Activated T-helper 2 cell treated with anti-CD3 and anti-CD28 coated beads, Interferon-gamma antibody, Interleukin-2, Interleukin-4, amounts not matched to agents 10 μg/mL and 5 μg/mL and 100 μg/mL, durations not matched to agents 14 hours and 24 hours and 36 hours (primary cell): ENCODE measurements around the gene ERICH6B. TPM values are rescaled to one million over a fixed set of nuclear protein-coding genes. Genes with fewer than 3 reads are reported as not detected.
"Not testable (repeated sequence)": the region's sequence is repeated elsewhere in the genome, so short reads cannot be mapped to it uniquely, and the experiment has no call there.

Experiments used
- DNase-seq: peaks from one replicate; pipeline ENCODE4 v3.0.0; 2021; ENCODE audit warnings: low spot score
- H3K27ac Mint-ChIP-seq: one replicate; pipeline ENCODE4 v1.8.0; 2021; ENCODE audit warnings: mixed read lengths
- H3K27me3 Mint-ChIP-seq: one replicate; pipeline ENCODE4 v1.8.0; 2021; ENCODE audit warnings: low read depth, mixed read lengths
- H3K36me3 Mint-ChIP-seq: one replicate; pipeline ENCODE4 v1.8.0; 2021; ENCODE audit warnings: low read depth, mixed read lengths
- H3K4me1 Mint-ChIP-seq: one replicate; pipeline ENCODE4 v1.8.0; 2021; ENCODE audit warnings: low read depth, mixed read lengths
- H3K4me3 Mint-ChIP-seq: one replicate; pipeline ENCODE4 v1.8.0; 2021; ENCODE audit warnings: low read depth, mild to moderate bottlenecking, moderate library complexity, mixed read lengths
- H3K9me3 Mint-ChIP-seq: one replicate; pipeline ENCODE4 v1.8.0; 2021; ENCODE audit warnings: mixed read lengths
- intact Hi-C: fragments of 100-400 bp; cut with micrococcal nuclease; formaldehyde crosslinking; loops from one replicate; pipeline ENCODE4 v1.15.1; 2023
- total RNA-seq: library from RNA; stranded (reverse); gene quantifications from 2 replicates; pipeline ENCODE4 v1.2.3, GENCODE V29; 2022

ERICH6B gene
- not detected in 2 replicates for total RNA-seq

DNA sequence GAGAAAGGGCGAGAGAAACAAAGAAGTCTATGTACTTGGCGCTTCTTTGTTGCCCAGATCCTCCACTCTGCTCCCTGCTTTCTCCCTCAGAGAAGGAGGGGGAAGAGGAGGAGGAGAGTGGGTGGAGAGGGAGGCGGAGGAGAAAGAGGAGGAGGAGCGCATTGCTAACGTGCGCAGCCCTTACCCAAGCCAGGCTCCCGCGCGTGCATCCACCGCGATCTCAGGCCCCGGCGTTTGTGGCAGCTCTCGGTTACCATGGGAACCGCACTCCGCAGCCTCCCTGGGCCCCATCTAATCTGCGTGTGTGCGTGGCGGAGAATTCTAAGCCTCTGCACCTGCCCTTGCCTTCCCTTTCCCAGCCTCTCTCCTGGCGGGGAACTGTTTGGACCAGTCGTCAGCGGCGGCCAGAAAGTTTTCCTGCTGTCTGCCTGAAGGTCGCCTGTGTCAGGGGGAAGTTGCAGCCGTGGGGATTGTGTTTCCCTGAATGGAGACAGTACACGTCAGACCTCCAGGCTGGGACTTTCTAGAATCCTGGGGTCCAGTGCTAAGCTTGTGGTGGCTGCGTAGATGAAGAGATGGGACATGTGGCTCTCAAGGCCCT is at the start of gene ERICH6B:
Gene ERICH6B (minus strand): TSS at position 239 of the 601 bp plus-strand sequence. CDS start 18,734 bp downstream, outside the sequence.
- intact Hi-C loops: no loop called here
- Mint-ChIP-seq H3K27me3 (peaks cover 75% of the 10 kb centered on the region), H3K27ac (no peak within 1 kb of the TSS), H3K4me3 (no peak within 1 kb of the TSS), H3K36me3 (no peaks in the 10 kb centered on the region), H3K4me1 (peaks cover 2% of the 10 kb centered on the region), H3K9me3 (no peaks in the 10 kb centered on the region)
- no peak for DNase-seq

DNA sequence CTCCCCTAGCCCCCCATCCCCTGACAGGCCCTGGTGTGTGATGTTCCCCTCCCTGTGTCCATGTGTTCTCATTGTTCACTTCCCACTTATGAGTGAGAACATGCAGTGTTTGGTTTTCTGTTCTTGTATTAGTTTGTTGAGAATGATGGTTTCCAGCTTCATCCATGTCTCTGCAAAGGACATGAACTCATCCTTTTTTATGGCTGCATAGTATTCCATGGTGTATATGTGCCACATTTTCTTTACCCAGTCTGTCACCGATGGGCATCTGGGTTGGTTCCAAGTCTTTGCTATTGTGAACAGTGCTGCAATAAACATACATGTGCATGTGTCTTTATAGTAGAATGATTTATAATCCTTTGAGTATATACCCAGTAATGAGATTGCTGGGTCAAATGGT is 47.4 kb upstream of the ERICH6B start:
- H3K36me3 Mint-ChIP-seq, H3K9me3 Mint-ChIP-seq, DNase-seq, intact Hi-C loops, H3K27ac Mint-ChIP-seq, H3K4me1 Mint-ChIP-seq, H3K4me3 Mint-ChIP-seq, H3K27me3 Mint-ChIP-seq: not testable (repeated sequence)

DNA sequence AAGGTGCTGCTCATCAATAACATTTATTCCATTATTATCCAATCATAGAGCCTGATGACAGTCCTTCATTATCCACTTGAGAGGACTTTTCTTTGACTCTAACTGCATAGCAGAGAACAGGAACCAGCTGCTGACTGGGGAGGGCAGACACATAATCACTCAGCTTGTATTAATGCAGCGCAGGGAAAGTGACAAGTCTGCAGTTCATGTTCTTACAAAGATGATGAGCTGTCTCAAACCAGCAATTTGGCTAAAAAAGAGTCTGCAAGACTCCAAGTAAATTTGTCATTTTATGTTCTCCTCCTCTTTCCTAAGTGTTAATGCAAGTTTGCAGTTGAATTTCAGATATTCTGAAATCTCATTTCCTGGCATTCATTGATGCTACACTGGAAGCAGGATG is 46.6 kb upstream of the ERICH6B start:
- no peak for DNase-seq
- intact Hi-C loops: no loop called here
- Mint-ChIP-seq H3K4me3 (no peak overlapping the region), H3K4me1 (peaks cover 5% of the 10 kb centered on the region), H3K36me3 (no peaks in the 10 kb centered on the region), H3K27ac (no peak overlapping the region), H3K27me3 (no peaks in the 10 kb centered on the region), H3K9me3 (peaks cover 6% of the 10 kb centered on the region)

DNA sequence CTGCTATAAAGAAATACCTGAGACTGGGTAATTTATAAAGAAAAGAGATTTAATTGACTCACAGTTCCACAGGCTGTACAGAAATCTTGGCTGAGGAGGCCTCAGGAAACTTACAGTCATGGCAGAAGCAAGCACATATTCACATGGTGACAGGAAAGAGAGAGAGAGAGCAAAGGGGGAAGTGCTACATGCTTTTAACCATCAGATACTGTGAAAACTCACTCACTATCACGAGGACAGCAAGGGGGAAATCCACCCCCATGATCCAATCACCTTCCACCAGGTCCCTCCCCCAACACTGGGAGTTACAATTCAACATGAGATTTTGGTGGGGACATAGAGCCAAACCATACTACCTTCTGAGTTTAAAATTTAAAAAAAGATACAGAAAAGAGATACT is 44.9 kb upstream of the ERICH6B start:
- intact Hi-C loops: not testable (repeated sequence)

DNA sequence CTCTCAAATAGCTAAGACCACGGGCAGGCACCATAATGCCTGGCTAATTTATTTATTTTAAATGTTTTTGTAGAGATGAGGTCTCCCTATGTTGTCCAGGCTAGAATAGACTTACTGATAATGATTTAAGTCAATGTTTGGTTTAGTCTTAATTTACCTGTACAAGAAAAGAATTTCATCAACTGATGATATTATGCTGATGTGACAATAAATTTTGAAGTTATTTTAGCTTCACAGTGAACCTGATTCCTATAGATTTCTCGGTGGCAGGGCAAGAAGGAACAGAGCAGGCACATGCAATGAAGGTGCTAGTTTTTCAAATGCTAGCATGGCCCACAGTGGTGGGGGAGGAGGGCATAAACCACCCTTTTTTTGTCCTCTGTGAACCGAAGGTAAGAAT is 44.0 kb upstream of the ERICH6B start:
- H3K27me3 Mint-ChIP-seq: no peaks in the 10 kb centered on the region
- peaks cover 6% of the 10 kb centered on the region for H3K9me3 Mint-ChIP-seq
- intact Hi-C loops: no loop called here
- no peak overlapping the region for H3K4me3 Mint-ChIP-seq
- no peak for DNase-seq
- no peaks in the 10 kb centered on the region for H3K36me3 Mint-ChIP-seq
- H3K27ac Mint-ChIP-seq: no peak overlapping the region
- H3K4me1 Mint-ChIP-seq: peaks cover 5% of the 10 kb centered on the region

More for the DNA sequence above, 44.9 kb upstream of the ERICH6B start:
- H3K27me3 Mint-ChIP-seq, H3K4me1 Mint-ChIP-seq, H3K9me3 Mint-ChIP-seq, H3K27ac Mint-ChIP-seq, DNase-seq, H3K36me3 Mint-ChIP-seq, H3K4me3 Mint-ChIP-seq: not testable (repeated sequence)

DNA sequence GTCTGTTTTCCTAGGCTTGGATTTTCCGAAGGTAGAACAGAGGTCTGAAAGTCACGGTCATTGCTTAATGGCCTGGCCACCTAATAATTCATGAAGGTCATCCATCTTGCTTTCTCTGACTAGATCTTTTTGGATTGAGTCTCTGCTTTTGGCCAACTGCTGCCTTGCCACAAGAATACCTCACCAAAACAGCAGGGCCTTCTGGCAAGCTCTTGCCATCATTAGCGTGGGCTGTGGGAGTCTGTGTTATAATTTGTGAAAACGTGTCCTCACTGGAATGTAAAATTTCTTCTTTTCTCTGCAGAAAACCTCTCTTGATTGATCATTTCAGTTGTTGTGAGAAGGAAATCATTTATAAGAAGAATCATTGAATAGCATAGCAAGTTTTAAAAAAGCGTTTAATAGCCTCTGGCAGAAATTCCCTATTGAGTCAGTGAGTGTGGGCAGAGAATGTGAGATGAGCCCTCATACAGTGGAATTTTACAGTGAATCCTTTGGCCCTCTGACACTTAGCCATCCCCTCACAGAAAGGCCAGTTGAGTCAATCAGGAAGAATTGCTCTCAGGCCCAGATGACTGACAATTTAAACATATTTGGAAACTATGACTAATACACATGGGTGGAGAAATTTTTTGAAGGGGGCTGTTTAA is 43.2 kb upstream of the ERICH6B start:
- no peak for DNase-seq
- Mint-ChIP-seq H3K9me3 (peaks cover 6% of the 10 kb centered on the region), H3K4me3 (no peak overlapping the region), H3K27ac (no peak overlapping the region), H3K4me1 (peaks cover 5% of the 10 kb centered on the region), H3K36me3 (no peaks in the 10 kb centered on the region), H3K27me3 (peaks cover 1% of the 10 kb centered on the region)
- intact Hi-C loops: no loop called here

DNA sequence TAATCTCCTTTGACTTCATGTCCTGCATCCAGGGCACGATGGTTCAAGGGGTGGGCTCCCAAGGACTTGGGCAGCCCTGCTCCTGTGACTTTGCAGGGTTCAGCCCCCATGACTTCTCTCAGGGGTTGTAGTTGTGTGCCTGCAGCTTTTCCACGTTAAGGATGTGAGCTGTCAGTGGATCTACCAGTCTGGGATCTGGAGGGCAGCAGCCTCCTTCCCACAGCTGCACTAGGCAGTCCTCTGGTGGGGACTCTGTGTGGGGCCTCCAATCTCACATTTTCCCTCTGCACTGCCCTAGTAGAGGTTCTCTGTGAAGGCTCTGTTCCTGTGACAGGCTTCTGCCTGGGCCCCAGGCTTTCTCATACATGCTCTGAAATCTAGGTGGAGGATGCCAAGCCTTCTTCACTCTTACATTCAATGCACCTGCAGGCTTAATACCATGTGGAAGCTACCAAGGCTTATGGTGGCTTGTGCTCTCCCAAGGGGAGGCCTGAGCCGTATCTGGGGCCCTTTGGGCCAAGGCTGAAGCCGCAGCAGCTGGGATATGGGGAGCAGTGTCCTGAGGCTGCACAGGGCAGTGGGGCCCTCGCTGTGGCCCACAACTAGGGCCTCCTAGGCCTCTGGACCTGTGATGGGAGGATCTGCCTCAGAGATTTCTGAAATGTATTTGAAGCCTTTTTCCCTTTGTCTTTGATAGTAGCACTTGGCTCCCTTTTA is 39.3 kb upstream of the ERICH6B start:
- intact Hi-C loops: no loop called here
- H3K36me3 Mint-ChIP-seq: no peaks in the 10 kb centered on the region

DNA sequence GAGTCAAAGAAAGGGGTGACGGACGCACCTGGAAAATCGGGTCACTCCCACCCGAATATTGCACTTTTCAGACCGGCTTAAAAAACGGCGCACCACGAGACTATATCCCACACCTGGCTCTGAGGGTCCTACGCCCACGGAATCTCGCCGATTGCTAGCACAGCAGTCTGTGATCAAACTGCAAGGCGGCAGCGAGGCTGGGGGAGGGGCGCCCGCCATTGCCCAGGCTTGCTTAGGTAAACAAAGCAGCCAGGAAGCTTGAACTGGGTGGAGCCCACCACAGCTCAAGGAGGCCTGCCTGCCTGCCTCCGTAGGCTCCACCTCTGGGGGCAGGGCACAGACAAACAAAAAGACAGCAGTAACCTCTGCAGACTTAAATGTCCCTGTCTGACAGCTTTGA is 29.7 kb upstream of the ERICH6B start:
- peaks cover 26% of the 10 kb centered on the region for H3K9me3 Mint-ChIP-seq
- intact Hi-C loops, H3K4me1 Mint-ChIP-seq, H3K27me3 Mint-ChIP-seq, H3K27ac Mint-ChIP-seq, H3K4me3 Mint-ChIP-seq, H3K36me3 Mint-ChIP-seq, DNase-seq: not testable (repeated sequence)

More for the DNA sequence above, 39.3 kb upstream of the ERICH6B start:
- peaks cover 4% of the 10 kb centered on the region for H3K4me1 Mint-ChIP-seq
- no peaks in the 10 kb centered on the region for H3K9me3 Mint-ChIP-seq
- peaks cover 1% of the 10 kb centered on the region for H3K27me3 Mint-ChIP-seq
- H3K4me3 Mint-ChIP-seq: no peak overlapping the region
- H3K27ac Mint-ChIP-seq: no peak overlapping the region
- DNase-seq: no peak

DNA sequence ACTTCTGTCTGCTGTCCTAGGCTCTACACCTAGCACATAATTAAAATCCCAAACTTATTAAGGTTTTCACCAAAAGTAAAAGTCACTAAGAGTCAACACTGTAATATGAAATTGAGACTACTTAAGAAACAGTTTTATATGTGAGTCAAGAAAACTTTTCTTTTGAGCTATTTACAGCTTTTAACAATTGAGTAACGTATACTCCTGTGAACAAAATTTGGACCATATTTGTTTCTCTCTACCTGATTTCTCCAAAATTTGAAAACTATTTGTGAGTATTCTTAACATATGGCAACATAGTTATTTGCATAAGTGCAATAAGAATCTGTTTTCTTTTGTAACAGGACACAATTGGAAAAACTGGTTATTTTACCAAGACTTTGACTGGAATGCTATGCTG is 26.6 kb upstream of the ERICH6B start:
- intact Hi-C loops, H3K27ac Mint-ChIP-seq, H3K27me3 Mint-ChIP-seq, H3K4me3 Mint-ChIP-seq, H3K4me1 Mint-ChIP-seq, DNase-seq, H3K36me3 Mint-ChIP-seq: not testable (repeated sequence)
- H3K9me3 Mint-ChIP-seq: peaks cover 29% of the 10 kb centered on the region

DNA sequence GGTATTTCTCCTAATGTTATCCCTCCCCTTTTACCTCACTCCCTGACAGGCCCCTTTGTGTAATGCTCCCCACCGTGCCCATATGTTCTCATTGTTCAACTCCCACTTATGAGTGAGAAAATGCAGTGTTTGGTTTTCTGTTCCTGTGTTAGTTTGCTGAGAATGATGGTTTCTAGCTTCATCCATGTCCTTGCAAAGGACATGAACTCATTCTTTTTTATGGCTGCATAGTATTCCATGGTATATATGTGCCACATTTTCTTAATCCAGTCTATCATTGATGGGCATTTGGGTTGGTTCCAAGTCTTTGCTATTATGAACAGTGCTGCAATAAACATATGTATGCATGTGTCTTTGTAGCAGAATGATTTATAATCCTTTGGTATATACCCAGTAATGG is 19.8 kb upstream of the ERICH6B start:
- H3K4me1 Mint-ChIP-seq, H3K4me3 Mint-ChIP-seq, DNase-seq, intact Hi-C loops, H3K27ac Mint-ChIP-seq, H3K27me3 Mint-ChIP-seq, H3K9me3 Mint-ChIP-seq, H3K36me3 Mint-ChIP-seq: not testable (repeated sequence)

DNA sequence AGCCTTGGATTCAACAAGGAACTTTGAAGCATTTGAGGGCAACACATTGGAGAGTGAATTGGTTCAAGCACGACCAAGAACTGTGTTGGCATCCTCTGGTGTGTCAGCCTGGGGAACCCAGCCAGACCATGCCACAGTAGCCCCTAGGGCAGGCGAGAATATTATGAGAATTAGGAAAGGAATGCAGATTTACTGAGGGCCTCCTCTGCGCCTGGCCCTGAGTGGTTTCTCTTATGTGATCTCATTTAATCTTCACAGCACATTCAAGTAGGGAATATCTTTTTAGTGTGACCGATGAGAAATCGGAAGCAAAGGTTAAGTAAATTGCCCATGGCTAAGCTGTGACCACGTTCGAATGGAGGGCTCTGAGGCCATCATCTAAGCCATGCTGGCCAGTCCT is 15.3 kb upstream of the ERICH6B start:
- intact Hi-C loops: no loop called here
- H3K27me3 Mint-ChIP-seq: peaks cover 4% of the 10 kb centered on the region

DNA sequence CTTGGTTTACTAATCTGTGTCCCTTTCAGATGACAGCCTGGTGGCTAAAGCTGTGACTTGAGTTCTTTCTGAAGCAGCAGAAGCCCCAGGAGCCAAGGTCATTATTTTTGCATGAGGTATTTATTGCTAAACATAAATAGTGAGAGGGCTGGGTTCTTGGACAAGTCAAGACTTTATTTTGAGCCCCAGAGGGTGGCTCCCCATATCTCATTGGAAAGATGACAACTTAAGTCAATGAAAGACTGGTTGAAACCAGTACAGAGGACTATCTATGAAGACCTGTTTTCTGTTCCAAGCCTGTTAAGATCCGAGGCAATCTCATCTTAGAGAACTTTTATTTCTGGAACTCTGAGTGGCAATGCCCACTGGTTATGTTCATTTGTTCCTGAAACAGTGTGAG is 14.4 kb upstream of the ERICH6B start:
- Mint-ChIP-seq H3K36me3 (no peaks in the 10 kb centered on the region), H3K4me3 (no peak overlapping the region), H3K27me3 (peaks cover 7% of the 10 kb centered on the region), H3K27ac (no peak overlapping the region), H3K4me1 (peaks cover 7% of the 10 kb centered on the region), H3K9me3 (no peaks in the 10 kb centered on the region)
- intact Hi-C loops: no loop called here
- no peak for DNase-seq

More for the DNA sequence above, 15.3 kb upstream of the ERICH6B start:
- H3K36me3 Mint-ChIP-seq: no peaks in the 10 kb centered on the region
- H3K27ac Mint-ChIP-seq: no peak overlapping the region
- no peak for DNase-seq
- H3K4me3 Mint-ChIP-seq: no peak overlapping the region
- no peaks in the 10 kb centered on the region for H3K9me3 Mint-ChIP-seq
- H3K4me1 Mint-ChIP-seq: peaks cover 7% of the 10 kb centered on the region

DNA sequence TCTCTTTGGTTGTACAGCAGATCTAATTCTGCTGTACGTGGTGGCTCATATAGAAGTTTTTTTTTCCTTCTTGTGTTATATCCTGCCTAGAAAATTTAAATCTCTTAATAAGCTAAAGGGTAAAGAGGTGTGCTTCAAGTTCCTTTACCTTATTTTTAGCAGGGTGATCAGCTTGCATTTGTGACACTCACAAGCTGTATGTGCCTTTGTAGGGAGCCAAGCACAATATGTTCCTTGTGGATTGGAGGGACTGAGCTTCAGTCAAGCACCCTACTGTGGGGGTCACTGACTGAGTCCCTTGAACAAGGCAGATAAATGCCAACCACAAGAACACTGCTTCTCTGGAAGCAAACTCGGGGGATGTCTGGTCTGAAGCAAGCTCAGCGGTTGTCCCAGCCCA is 12.6 kb upstream of the ERICH6B start:
- Mint-ChIP-seq H3K4me1 (peaks cover 7% of the 10 kb centered on the region), H3K9me3 (no peaks in the 10 kb centered on the region), H3K36me3 (no peaks in the 10 kb centered on the region), H3K4me3 (no peak overlapping the region), H3K27ac (peak overlapping the region; percentile 54), H3K27me3 (peaks cover 10% of the 10 kb centered on the region)
- DNase-seq: no peak
- intact Hi-C loops: no loop called here
